GM12878 (cell line): ENCODE data around the gene CHCHD6. TPM values are rescaled to one million over a fixed set of nuclear protein-coding genes. Genes with fewer than 3 reads are reported as not detected.

Experiments
- ATAC-seq: fragments of 200-7000 bp; cut with Tn5 transposase; 3 replicates; pipeline ENCODE4 v1.9.1; 2020; ENCODE audit warnings: mild to moderate bottlenecking, moderate library complexity
- BruUV-seq: library from RNA; stranded (reverse); fragments of 400-500 nt; replicated peaks from 2 replicates; lab custom pipeline; 2021; lab: Mats Ljungman, UMichigan
- CTCF ChIA-PET: fragments of 300-600 bp; sonication (Branson Sonifier 250); formaldehyde crosslinking; extraction: SDS; loops from one replicate; lab custom pipeline; 2021; ENCODE audit warnings: inconsistent platforms; lab: Yijun Ruan, JAX
- POLR2A ChIA-PET: fragments of 350-600 bp; formaldehyde crosslinking; extraction: SDS; loops from one replicate; lab custom pipeline; 2021; ENCODE audit warnings: inconsistent platforms; lab: Charles Lee
- RAD21 ChIA-PET: fragments of 300-600 bp; sonication (Branson Sonifier 250); formaldehyde crosslinking; loops from one replicate; lab custom pipeline; 2023; ENCODE audit warnings: antibody characterized with exemption; ENCODE audit not compliant: unreplicated experiment; lab: Charles Lee
- SMC1A ChIA-PET: fragments of 300-600 bp; sonication (Branson Sonifier 250); formaldehyde crosslinking; loops from one replicate; lab custom pipeline; 2023; ENCODE audit not compliant: unreplicated experiment, uncharacterized antibody; lab: Charles Lee
- DNase-seq: peaks from one replicate; pipeline ENCODE4 v3.0.0-alpha.2; 2011; ENCODE audit warnings: low read depth, low spot score
- FAIRE-seq: peaks from 3 replicates; lab custom pipeline; 2011; peaks lifted over from hg19 to GRCh38; lab: Jason Lieb, UNC
- H2AFZ ChIP-seq: 2 replicates; pipeline ENCODE4 v1.6.0; 2011; ENCODE audit warnings: low read depth, low read length, control low read depth; ENCODE audit not compliant: control insufficient read depth
- H3K27ac ChIP-seq: 2 replicates; pipeline ENCODE4 v1.5.1; 2011; ENCODE audit warnings: control low read depth; ENCODE audit not compliant: control insufficient read depth, insufficient read depth
- H3K27me3 ChIP-seq, 2 experiments: replicated peaks in 1 of 2; 2 replicates each; pipeline versions ENCODE4 v1.6.0 to v1.6.1; 2011; ENCODE audit warnings: low read length in 1 of 2; ENCODE audit not compliant: control insufficient read depth in 2 of 2, insufficient read depth in 2 of 2
- H3K36me3 ChIP-seq, 2 experiments: 2 replicates each; pipeline ENCODE4 v1.5.1; 2011; ENCODE audit warnings: low read length in 1 of 2; ENCODE audit not compliant: control insufficient read depth in 2 of 2, insufficient read depth in 2 of 2
- H3K4me1 ChIP-seq: 2 replicates; pipeline ENCODE4 v1.6.1; 2011; ENCODE audit warnings: mild to moderate bottlenecking, low read length, moderate library complexity, mixed read lengths; ENCODE audit not compliant: control insufficient read depth, insufficient read depth
- H3K4me2 ChIP-seq: 2 replicates; pipeline ENCODE4 v1.6.0; 2011; ENCODE audit warnings: control low read depth; ENCODE audit not compliant: control insufficient read depth, insufficient read depth
- H3K4me3 ChIP-seq: fragments of 200-600 bp; sonication (generic); 2 replicates; pipeline ENCODE4 v1.5.1; 2016
- H3K79me2 ChIP-seq: 2 replicates; pipeline ENCODE4 v1.6.0; 2011; ENCODE audit warnings: low read length; ENCODE audit not compliant: control insufficient read depth, insufficient read depth
- H3K9ac ChIP-seq: 2 replicates; pipeline ENCODE4 v1.8.0; 2011; ENCODE audit warnings: low read length, control low read depth, mixed read lengths; ENCODE audit not compliant: control insufficient read depth, insufficient read depth
- H3K9me3 ChIP-seq: replicated peaks from 3 replicates; pipeline ENCODE4 v1.5.1; 2011; ENCODE audit warnings: mild to moderate bottlenecking, low read length; ENCODE audit not compliant: control insufficient read depth, insufficient read depth
- H4K20me1 ChIP-seq: 2 replicates; pipeline ENCODE4 v1.6.0; 2011; ENCODE audit not compliant: control insufficient read depth, insufficient read depth
- EZH2 ChIP-seq: IDR thresholded peaks from 2 replicates; pipeline ENCODE4 v1.6.1; 2012; ENCODE audit warnings: low read depth, mild to moderate bottlenecking, control low read depth, inconsistent platforms, low read length, borderline replicate concordance; ENCODE audit not compliant: control insufficient read depth
- ZBED1 ChIP-seq: IDR thresholded peaks from 2 replicates; pipeline ENCODE4 v1.6.1; 2016; ENCODE audit warnings: borderline replicate concordance
- WGBS: methylation state at CpG from one replicate; pipeline ENCODE4 v1.1.6; 2016; ENCODE audit warnings: low lambda C conversion rate; ENCODE audit not compliant: insufficient replicate concordance, insufficient coverage; ENCODE audit errors: missing lambda C conversion rate; 5-methylcytosine and 5-hydroxymethylcytosine counted together
- in situ Hi-C: fragments of 300-500 bp; cut with MboI; formaldehyde crosslinking; loops from 9 replicates; pipeline ENCODE4 v1.14.3; 2018; ENCODE audit warnings: mixed read lengths
- intact Hi-C: fragments of 100-400 bp; cut with micrococcal nuclease; formaldehyde crosslinking; loops from one replicate; pipeline ENCODE4 v1.14.2; 2022; ENCODE audit not compliant: unreplicated experiment
- polyA plus RNA-seq, 11 experiments: library from polyadenylated mRNA; depleted of rRNA in 4 of 11; unstranded in 6 of 11; stranded (reverse) in 5 of 11; fragments of >200 nt; fragmentation: Nextera tagmentation in 4 of 11; fragmentation: Illumina TruSeq in 1 of 11; extraction: Ambion mirVana in 4 of 11; extraction: Trizol in 1 of 11; gene quantifications; 1 replicate in 1 of 11; 2 replicates in 10 of 11; pipeline versions ENCODE4 v1.2.1 to v1.2.3, GENCODE V29; 2011 to 2016; ENCODE audit warnings: inconsistent platforms in 2 of 11, missing spikeins in 2 of 11, low read depth in 1 of 11
- total RNA-seq, 4 experiments: library from RNA; depleted of rRNA in 3 of 4; stranded (reverse); fragments of >200 nt in 3 of 4; fragmentation: Illumina TruSeq in 1 of 4; extraction: Trizol in 1 of 4; gene quantifications; 2 replicates each; pipeline versions ENCODE4 v1.2.1 to v1.2.3, GENCODE V29; 2013 to 2021
- TF ChIP-seq, protein P1 (sequence below): fragments of 450-650 bp; formaldehyde crosslinking; IDR thresholded peaks from 2 replicates; pipeline ENCODE4 v1.4.0; 2020; ENCODE audit warnings: mild to moderate bottlenecking, moderate library complexity
- TF ChIP-seq, protein P2 (sequence below): fragments of 450-650 bp; IDR thresholded peaks from 2 replicates; pipeline ENCODE4 v1.6.1; 2017; ENCODE audit warnings: antibody characterized with exemption, mild to moderate bottlenecking, moderate library complexity
- TF ChIP-seq, protein P3 (sequence below): fragments of 450-650 bp; IDR thresholded peaks from 2 replicates; pipeline ENCODE4 v1.6.1; 2017; ENCODE audit warnings: mild to moderate bottlenecking, moderate library complexity
- TF ChIP-seq, protein P4 (sequence below): fragments of 450-650 bp; IDR thresholded peaks from 2 replicates; pipeline ENCODE4 v1.6.1; 2017; ENCODE audit warnings: mild to moderate bottlenecking, moderate library complexity

Gene CHCHD6
- total and polyA plus RNA-seq, 10 of the 15 experiments (the other 5 are each of a cell fraction or from before 2014, with no cell fraction given), result 2.7 to 16.7 (median 12.3) TPM

DNA sequence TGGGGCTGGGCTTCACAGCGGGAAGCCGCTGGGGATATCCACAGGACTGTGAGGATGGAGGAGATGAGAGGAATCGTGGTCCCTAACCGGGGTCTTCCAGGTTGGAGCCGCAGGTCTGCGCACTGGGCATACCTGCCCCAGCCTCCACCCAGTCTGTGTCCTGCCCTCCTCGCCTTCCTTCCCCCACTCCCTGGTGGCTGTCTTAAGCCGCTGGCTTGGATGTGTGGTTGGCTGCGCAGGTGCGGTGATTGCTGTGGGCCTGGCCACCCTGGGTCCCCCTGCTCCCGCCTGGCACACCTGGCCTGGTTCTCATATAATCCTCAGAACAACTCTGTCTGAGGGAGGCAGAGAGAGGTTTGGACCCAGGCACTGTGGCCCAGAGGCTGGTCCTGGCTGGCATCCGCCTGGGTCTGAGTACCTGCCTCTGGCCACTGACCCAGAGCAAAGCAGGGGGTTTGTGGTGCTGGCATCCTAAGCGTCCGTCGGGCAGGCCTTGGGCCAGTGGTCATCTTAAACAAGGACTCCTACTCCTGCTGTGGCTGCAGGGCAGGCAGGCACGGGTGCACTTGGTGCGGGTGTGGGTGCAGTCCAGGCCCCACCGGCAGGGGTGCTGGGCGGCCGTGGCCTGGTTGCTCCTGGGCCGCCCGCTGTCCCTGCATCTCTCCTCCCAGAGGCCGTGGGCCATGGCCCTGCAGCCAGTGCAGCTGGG lies 297.6 kb downstream of the CHCHD6 start:
- H3K9me3 ChIP-seq, result no peaks in the 10 kb centered on the region
- no peaks in the 10 kb centered on the region for H3K27me3 ChIP-seq
- no peak overlapping the region; the same call in 1 of the 2 replicates for H3K9ac ChIP-seq
- SMC1A ChIA-PET, result no interaction called here
- no peaks in the 10 kb centered on the region for H3K79me2 ChIP-seq
- 81% methylated on average over 21 of the region's 23 CpGs for WGBS
- no peak overlapping the region for H3K4me3 ChIP-seq
- no peak for FAIRE-seq
- RAD21 ChIA-PET, result interaction anchor here (1.1 to 1.2 kb wide), 2 partner anchors 73 to 452 kb away, joined by 3 read pairs; no protein-coding TSS in a partner anchor
- peaks cover 0 to 7% of the 10 kb centered on the region in 2 experiments; a peak in 2 of 4 replicates for H3K36me3 ChIP-seq
- no TSS peak for BruUV-seq
- no peak overlapping the region; the same call in 1 of the 2 replicates for H3K27ac ChIP-seq
- H3K4me2 ChIP-seq, result no peak overlapping the region
- in situ Hi-C loops, result no loop called here
- no peak for DNase-seq
- intact Hi-C loops, result loop anchor here (1.0 kb wide), 1 partner anchor 19 kb away; no protein-coding TSS in a partner anchor
- H2AFZ ChIP-seq, result no peak overlapping the region
- POLR2A ChIA-PET, result no interaction called here
- peaks cover 7% of the 10 kb centered on the region for H3K4me1 ChIP-seq
- no peaks in the 10 kb centered on the region for H4K20me1 ChIP-seq
- no peak for ATAC-seq
- CTCF ChIA-PET, result interaction anchor here (1.9 kb wide), 1 partner anchor 20 kb away, joined by 7 read pairs; the partner anchor contains the start of gene PLXNA1
- TF ChIP-seq EZH2 (no peak), ZBED1 (no peak)
- TF ChIP-seq, protein P1, sequence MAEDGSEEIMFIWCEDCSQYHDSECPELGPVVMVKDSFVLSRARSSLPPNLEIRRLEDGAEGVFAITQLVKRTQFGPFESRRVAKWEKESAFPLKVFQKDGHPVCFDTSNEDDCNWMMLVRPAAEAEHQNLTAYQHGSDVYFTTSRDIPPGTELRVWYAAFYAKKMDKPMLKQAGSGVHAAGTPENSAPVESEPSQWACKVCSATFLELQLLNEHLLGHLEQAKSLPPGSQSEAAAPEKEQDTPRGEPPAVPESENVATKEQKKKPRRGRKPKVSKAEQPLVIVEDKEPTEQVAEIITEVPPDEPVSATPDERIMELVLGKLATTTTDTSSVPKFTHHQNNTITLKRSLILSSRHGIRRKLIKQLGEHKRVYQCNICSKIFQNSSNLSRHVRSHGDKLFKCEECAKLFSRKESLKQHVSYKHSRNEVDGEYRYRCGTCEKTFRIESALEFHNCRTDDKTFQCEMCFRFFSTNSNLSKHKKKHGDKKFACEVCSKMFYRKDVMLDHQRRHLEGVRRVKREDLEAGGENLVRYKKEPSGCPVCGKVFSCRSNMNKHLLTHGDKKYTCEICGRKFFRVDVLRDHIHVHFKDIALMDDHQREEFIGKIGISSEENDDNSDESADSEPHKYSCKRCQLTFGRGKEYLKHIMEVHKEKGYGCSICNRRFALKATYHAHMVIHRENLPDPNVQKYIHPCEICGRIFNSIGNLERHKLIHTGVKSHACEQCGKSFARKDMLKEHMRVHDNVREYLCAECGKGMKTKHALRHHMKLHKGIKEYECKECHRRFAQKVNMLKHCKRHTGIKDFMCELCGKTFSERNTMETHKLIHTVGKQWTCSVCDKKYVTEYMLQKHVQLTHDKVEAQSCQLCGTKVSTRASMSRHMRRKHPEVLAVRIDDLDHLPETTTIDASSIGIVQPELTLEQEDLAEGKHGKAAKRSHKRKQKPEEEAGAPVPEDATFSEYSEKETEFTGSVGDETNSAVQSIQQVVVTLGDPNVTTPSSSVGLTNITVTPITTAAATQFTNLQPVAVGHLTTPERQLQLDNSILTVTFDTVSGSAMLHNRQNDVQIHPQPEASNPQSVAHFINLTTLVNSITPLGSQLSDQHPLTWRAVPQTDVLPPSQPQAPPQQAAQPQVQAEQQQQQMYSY (CRISPR knock-in tag), result no peak
- TF ChIP-seq, protein P2, sequence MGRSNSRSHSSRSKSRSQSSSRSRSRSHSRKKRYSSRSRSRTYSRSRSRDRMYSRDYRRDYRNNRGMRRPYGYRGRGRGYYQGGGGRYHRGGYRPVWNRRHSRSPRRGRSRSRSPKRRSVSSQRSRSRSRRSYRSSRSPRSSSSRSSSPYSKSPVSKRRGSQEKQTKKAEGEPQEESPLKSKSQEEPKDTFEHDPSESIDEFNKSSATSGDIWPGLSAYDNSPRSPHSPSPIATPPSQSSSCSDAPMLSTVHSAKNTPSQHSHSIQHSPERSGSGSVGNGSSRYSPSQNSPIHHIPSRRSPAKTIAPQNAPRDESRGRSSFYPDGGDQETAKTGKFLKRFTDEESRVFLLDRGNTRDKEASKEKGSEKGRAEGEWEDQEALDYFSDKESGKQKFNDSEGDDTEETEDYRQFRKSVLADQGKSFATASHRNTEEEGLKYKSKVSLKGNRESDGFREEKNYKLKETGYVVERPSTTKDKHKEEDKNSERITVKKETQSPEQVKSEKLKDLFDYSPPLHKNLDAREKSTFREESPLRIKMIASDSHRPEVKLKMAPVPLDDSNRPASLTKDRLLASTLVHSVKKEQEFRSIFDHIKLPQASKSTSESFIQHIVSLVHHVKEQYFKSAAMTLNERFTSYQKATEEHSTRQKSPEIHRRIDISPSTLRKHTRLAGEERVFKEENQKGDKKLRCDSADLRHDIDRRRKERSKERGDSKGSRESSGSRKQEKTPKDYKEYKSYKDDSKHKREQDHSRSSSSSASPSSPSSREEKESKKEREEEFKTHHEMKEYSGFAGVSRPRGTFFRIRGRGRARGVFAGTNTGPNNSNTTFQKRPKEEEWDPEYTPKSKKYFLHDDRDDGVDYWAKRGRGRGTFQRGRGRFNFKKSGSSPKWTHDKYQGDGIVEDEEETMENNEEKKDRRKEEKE, result no peak
- TF ChIP-seq, protein P3, sequence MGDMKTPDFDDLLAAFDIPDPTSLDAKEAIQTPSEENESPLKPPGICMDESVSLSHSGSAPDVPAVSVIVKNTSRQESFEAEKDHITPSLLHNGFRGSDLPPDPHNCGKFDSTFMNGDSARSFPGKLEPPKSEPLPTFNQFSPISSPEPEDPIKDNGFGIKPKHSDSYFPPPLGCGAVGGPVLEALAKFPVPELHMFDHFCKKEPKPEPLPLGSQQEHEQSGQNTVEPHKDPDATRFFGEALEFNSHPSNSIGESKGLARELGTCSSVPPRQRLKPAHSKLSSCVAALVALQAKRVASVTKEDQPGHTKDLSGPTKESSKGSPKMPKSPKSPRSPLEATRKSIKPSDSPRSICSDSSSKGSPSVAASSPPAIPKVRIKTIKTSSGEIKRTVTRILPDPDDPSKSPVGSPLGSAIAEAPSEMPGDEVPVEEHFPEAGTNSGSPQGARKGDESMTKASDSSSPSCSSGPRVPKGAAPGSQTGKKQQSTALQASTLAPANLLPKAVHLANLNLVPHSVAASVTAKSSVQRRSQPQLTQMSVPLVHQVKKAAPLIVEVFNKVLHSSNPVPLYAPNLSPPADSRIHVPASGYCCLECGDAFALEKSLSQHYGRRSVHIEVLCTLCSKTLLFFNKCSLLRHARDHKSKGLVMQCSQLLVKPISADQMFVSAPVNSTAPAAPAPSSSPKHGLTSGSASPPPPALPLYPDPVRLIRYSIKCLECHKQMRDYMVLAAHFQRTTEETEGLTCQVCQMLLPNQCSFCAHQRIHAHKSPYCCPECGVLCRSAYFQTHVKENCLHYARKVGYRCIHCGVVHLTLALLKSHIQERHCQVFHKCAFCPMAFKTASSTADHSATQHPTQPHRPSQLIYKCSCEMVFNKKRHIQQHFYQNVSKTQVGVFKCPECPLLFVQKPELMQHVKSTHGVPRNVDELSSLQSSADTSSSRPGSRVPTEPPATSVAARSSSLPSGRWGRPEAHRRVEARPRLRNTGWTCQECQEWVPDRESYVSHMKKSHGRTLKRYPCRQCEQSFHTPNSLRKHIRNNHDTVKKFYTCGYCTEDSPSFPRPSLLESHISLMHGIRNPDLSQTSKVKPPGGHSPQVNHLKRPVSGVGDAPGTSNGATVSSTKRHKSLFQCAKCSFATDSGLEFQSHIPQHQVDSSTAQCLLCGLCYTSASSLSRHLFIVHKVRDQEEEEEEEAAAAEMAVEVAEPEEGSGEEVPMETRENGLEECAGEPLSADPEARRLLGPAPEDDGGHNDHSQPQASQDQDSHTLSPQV, result no peak
- TF ChIP-seq, protein P4, sequence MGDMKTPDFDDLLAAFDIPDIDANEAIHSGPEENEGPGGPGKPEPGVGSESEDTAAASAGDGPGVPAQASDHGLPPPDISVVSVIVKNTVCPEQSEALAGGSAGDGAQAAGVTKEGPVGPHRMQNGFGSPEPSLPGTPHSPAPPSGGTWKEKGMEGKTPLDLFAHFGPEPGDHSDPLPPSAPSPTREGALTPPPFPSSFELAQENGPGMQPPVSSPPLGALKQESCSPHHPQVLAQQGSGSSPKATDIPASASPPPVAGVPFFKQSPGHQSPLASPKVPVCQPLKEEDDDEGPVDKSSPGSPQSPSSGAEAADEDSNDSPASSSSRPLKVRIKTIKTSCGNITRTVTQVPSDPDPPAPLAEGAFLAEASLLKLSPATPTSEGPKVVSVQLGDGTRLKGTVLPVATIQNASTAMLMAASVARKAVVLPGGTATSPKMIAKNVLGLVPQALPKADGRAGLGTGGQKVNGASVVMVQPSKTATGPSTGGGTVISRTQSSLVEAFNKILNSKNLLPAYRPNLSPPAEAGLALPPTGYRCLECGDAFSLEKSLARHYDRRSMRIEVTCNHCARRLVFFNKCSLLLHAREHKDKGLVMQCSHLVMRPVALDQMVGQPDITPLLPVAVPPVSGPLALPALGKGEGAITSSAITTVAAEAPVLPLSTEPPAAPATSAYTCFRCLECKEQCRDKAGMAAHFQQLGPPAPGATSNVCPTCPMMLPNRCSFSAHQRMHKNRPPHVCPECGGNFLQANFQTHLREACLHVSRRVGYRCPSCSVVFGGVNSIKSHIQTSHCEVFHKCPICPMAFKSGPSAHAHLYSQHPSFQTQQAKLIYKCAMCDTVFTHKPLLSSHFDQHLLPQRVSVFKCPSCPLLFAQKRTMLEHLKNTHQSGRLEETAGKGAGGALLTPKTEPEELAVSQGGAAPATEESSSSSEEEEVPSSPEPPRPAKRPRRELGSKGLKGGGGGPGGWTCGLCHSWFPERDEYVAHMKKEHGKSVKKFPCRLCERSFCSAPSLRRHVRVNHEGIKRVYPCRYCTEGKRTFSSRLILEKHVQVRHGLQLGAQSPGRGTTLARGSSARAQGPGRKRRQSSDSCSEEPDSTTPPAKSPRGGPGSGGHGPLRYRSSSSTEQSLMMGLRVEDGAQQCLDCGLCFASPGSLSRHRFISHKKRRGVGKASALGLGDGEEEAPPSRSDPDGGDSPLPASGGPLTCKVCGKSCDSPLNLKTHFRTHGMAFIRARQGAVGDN, result no peak
